ENCODE measurements around the gene SPOCK1.

GRCh38 chr5:136981936-136982335 is 517.2 kb downstream of the SPOCK1 start:
- no peak for TF ChIP-seq EP300 (IDR thresholded peaks at IDR 0.05)
- no peak for TF ChIP-seq CTCF (IDR thresholded peaks at IDR 0.05)
- no peak for TF ChIP-seq POLR2AphosphoS5 (IDR thresholded peaks at IDR 0.05)
- TF ChIP-seq POLR2A (IDR thresholded peaks at IDR 0.05) = no peak
